Adipocyte (in vitro differentiated cells): Measurements from ENCODE around the gene DNAJC5G.
"Not testable (repeated sequence)": the region's sequence is repeated elsewhere in the genome, so short reads cannot be mapped to it uniquely, and the experiment has no call there.

Experiments
- DNase-seq: peaks from one replicate; pipeline ENCODE4 v3.0.0-alpha.2; 2015; ENCODE audit warnings: low read depth
- H3K27me3 ChIP-seq: replicated peaks from 2 replicates; pipeline ENCODE4 v1.7.0; 2013; ENCODE audit warnings: mild to moderate bottlenecking, low read length, moderate library complexity; ENCODE audit not compliant: control insufficient read depth, insufficient read depth
- H3K36me3 ChIP-seq: 2 replicates; pipeline ENCODE4 v1.7.0; 2013; ENCODE audit warnings: low read length, mild to moderate bottlenecking, moderate library complexity; ENCODE audit not compliant: control insufficient read depth, insufficient read depth, severe bottlenecking
- H3K4me1 ChIP-seq: 2 replicates; pipeline ENCODE4 v1.7.0; 2013; ENCODE audit warnings: mild to moderate bottlenecking, low read length, moderate library complexity; ENCODE audit not compliant: control insufficient read depth, insufficient read depth
- H3K4me3 ChIP-seq: 2 replicates; pipeline ENCODE4 v1.7.0; 2013; ENCODE audit warnings: mild to moderate bottlenecking, low read length, moderate library complexity
- H3K9ac ChIP-seq: 2 replicates; pipeline ENCODE4 v1.7.0; 2013; ENCODE audit warnings: mild to moderate bottlenecking, low read length, moderate library complexity
- H3K9me3 ChIP-seq: 2 replicates; pipeline ENCODE4 v1.7.0; 2013; ENCODE audit warnings: mild to moderate bottlenecking, low read length, moderate library complexity; ENCODE audit not compliant: control insufficient read depth

DNAJC5G gene

DNA sequence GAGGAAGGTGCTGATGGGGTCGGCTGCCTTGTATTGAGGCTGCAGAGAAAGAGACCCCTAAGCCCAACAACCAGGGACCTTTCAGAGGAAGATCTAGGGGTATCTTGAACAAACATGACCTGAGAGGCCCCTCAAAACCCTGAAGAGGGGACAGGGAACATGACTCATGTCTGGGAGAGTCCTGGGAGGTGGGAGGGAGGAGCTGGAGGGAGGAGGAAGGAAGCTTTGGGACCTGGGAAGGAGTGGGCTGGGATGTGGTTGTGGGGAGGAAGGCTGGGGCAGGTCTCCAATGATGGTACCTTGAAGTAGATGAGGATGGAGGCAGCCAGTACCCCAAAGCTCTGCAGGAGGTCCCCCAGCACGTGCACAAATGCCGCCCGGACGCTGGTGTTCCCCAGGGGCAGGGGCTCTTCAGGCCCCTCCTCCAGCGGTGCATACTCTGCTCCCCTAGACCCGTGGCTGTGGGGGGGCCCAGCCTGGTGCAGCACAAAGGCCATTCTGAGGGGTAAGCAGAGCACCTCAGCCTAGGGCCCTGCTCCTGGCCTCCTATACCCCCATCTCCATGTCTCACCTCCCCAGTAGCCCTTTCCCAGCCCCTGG lies 18.3 kb upstream of the DNAJC5G start:
- Histone ChIP-seq H3K9ac (no peak overlapping the region), H3K9me3 (no peaks in the 10 kb centered on the region), H3K4me1 (peaks cover 16% of the 10 kb centered on the region), H3K36me3 (no peaks in the 10 kb centered on the region), H3K27me3 (peaks cover 25% of the 10 kb centered on the region), H3K4me3 (no peak overlapping the region)
- DNase-seq, result no peak

- peaks cover 25% of the 10 kb centered on the region for H3K27me3 ChIP-seq
Observed at GRCh38 chr2:27258051-27258450, 17.2 kb upstream of the DNAJC5G start.

GRCh38 chr2:27261241-27261925 lies 13.8 kb upstream of the DNAJC5G start:
- no peak for DNase-seq
- Histone ChIP-seq H3K9me3 (no peaks in the 10 kb centered on the region), H3K4me1 (peaks cover 2% of the 10 kb centered on the region), H3K27me3 (peaks cover 54% of the 10 kb centered on the region), H3K36me3 (no peaks in the 10 kb centered on the region), H3K4me3 (no peak overlapping the region), H3K9ac (no peak overlapping the region)

More at GRCh38 chr2:27258051-27258450, 17.2 kb upstream of the DNAJC5G start:
- no peak overlapping the region for H3K9ac ChIP-seq
- no peak overlapping the region for H3K4me3 ChIP-seq
- no peaks in the 10 kb centered on the region for H3K9me3 ChIP-seq
- DNase-seq, result no peak
- H3K4me1 ChIP-seq, result peaks cover 16% of the 10 kb centered on the region
- H3K36me3 ChIP-seq, result no peaks in the 10 kb centered on the region

- Histone ChIP-seq H3K36me3 (no peaks in the 10 kb centered on the region), H3K27me3 (peaks cover 60% of the 10 kb centered on the region), H3K9me3 (no peaks in the 10 kb centered on the region), H3K4me1 (peaks cover 2% of the 10 kb centered on the region), H3K9ac (no peak overlapping the region), H3K4me3 (no peak overlapping the region)
- no peak for DNase-seq
Observed at GRCh38 chr2:27261926-27262298, 13.3 kb upstream of the DNAJC5G start.

DNA sequence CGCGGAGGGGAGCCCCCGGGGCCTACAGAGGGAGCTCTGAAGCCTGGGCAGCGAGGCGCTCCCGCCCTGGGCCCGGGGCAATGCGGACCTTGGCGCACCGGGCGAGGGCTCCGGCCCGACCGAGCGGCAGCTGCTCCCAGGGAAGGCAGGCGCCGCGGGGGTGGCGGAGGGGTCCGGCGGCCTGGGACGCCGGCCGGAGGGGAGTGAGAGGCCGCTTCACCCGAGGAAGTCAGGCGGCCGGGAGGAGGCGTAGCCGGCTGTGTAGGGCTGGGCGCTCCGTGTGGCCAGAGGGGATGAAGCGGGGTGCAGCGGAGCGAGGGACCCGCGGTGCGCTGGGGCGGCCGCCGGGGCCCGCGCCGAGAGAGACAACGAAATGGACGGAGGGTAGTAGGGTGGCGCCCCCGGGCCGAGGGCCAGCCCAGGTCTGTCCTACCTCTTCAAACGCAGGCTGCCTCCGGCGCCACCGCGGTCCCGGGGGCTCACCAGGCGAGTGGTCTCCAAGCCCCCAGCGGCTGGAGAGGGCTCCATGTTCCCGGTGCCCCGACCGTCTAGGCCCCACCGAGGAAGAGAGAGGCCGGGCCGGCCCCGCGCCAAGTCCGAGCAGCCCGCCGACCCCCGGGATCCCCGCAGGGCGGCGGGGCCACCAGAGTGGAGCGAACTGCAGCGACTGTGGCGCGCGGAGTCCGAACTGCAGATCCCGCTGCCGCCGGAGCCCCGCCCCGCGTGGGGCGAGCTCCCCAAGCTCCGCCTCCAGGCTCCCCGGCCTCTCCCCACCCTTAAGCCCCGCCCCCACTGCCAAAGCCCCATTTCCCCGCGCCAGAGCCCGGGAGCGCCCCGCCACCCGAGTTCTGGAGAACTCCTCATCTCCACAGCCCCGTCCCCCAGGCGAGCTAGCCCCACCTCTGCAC lies 12.6 kb upstream of the DNAJC5G start, which contains the start of gene SLC30A3:
TSS of gene SLC30A3 (minus strand) at position 669 of the 908 bp plus-strand sequence. CDS start at position 528, 141 bp downstream.
- no peak within 1 kb of the TSS for H3K9ac ChIP-seq
- H3K9me3 ChIP-seq, result no peaks in the 10 kb centered on the region
- H3K4me1 ChIP-seq, result peaks cover 2% of the 10 kb centered on the region
- H3K4me3 ChIP-seq, result peak within 1 kb of the TSS; percentile 67
- H3K36me3 ChIP-seq, result no peaks in the 10 kb centered on the region
- peak; percentile 75 for DNase-seq
- peaks cover 61% of the 10 kb centered on the region for H3K27me3 ChIP-seq

DNA sequence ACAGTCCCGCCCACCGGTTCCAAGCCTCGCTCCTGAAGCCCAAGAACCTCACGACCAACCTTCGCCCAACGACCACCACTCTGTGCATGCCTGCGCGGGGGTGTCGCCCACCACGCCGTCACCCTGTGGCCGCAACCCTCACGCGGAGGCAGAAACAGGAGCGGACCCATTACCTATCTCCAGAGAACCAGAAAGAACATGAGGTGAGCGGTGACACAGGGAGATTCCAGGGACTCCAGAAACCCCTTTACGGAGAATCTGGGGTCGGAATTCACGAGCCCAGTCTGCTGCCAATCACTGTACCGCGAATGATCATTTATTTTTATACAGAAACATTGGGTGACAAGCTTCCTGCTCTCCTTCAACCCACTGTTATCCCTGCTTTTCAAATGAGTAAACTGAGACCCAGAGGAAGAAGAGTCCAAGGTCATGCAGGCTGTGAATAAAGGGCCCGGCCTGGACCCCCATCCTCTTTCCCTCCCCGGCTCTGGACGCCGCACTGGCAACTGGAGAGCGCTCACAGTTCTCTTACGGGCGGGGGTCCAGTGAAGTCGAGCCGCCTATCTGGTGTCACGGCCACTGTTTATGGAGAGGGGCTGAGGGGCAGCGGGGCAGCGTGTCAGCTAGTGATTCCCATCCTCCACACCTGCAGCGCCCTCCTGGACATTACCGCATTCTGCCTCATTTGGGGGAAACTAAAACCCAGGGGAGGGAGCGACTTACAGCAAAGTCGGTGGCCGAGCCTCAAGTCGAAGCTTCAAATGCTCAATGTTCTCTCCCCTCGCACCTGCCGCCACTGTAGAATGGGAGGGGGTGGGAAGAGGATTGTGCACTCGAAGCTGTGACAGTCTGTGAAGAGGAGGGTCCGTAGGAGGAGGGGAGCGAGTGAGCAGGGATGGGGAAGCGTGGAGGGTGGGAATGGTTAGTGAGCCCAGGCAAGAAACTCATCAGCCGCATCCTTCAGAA lies 11.7 kb upstream of the DNAJC5G start:
- H3K9me3 ChIP-seq, result no peaks in the 10 kb centered on the region
- DNase-seq, result no peak
- H3K9ac ChIP-seq, result no peak overlapping the region
- H3K36me3 ChIP-seq, result no peaks in the 10 kb centered on the region
- no peak overlapping the region for H3K4me3 ChIP-seq
- H3K4me1 ChIP-seq, result peaks cover 2% of the 10 kb centered on the region
- H3K27me3 ChIP-seq, result peaks cover 67% of the 10 kb centered on the region

DNA sequence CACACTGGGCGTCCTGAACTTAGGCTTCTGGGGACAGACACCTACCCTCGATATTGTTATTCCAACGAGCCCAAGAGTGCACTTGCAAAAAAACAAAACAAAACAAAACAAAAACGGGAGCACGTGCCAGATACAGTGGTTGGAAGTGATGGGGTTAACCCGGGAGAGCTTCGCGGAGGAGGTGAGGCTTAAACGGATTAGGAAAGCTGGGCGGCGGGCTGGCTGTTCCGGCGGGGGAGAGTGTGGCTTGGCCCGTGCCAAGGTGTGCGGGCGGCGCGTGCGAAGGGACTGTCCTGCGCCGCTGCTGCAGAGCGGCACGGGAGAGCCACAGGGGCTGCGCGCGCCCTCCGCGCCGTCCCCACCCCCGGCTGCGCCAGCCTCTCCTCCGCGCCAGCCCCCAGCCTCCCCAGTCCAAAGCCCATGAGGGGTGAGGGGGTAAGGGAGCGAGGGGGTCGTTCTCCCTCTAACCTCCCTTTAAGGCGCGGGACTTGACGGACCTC lies 10.9 kb upstream of the DNAJC5G start:
- no peaks in the 10 kb centered on the region for H3K36me3 ChIP-seq
- no peaks in the 10 kb centered on the region for H3K9me3 ChIP-seq
- H3K4me3 ChIP-seq, result no peak overlapping the region
- peaks cover 2% of the 10 kb centered on the region for H3K4me1 ChIP-seq
- H3K27me3 ChIP-seq, result peaks cover 72% of the 10 kb centered on the region
- peak; percentile 33 for DNase-seq
- H3K9ac ChIP-seq, result no peak overlapping the region

DNA sequence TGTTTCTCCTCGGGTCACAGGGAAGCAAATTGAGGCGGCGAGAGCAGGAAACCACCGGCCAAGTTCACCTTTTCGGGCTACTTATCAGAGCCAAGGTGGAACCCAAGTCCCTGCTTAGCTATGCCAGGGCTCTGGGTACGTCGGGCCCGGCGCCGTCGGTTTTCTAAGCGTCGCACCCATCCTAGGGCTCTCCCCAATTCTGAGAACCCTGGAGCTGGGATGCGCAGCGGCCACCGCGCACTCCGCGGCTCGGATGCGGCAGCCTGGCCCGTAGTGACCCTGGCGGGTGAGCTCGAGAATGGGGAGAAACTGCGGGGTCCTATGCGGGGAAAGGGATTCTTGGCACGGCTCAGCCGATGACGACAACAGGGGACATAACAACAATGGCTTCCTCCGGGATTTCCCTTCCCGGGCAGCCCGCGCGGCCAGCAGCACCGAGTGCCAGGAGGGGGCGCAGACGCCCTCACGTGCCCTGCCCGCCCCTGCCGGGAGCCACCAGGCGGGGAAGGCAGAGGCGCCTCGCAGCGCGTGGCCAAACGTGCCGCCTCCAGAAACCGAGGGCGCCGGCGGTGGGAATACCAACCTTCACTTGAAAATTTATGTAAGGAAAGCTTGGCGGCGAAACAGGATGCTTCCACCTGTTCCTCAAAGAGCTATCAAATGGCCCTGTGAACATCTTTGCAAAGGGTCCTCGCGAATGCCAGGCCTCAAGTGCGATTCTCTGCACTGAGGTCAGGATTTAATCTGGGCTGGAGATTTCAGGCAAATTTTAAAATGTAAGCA lies 10.3 kb upstream of the DNAJC5G start:
- no peaks in the 10 kb centered on the region for H3K9me3 ChIP-seq
- no peak overlapping the region for H3K4me3 ChIP-seq
- DNase-seq, result peak; percentile 65
- H3K9ac ChIP-seq, result no peak overlapping the region
- peaks cover 2% of the 10 kb centered on the region for H3K4me1 ChIP-seq
- no peaks in the 10 kb centered on the region for H3K36me3 ChIP-seq
- H3K27me3 ChIP-seq, result peaks cover 66% of the 10 kb centered on the region

DNA sequence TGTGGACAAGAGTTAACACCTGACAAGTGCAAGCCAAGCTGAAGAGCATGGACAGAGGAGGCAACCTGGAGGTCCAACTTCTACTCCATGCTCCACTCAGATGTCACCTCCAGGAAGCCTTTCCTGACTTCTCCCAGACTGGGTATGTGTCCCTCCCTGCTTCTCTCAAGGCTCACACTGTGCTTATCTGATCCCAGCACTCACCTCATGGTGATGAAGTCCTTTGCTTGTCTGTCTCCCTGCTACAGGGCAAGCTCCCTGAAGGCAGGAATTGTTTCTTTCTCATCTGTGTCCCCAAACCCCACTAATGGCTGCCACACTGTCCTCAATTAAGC lies 9.7 kb upstream of the DNAJC5G start:
- Histone ChIP-seq H3K36me3 (no peaks in the 10 kb centered on the region), H3K27me3 (peaks cover 61% of the 10 kb centered on the region), H3K9me3 (no peaks in the 10 kb centered on the region), H3K4me3 (no peak overlapping the region), H3K9ac (no peak overlapping the region), H3K4me1 (peaks cover 2% of the 10 kb centered on the region)
- no peak for DNase-seq

DNA sequence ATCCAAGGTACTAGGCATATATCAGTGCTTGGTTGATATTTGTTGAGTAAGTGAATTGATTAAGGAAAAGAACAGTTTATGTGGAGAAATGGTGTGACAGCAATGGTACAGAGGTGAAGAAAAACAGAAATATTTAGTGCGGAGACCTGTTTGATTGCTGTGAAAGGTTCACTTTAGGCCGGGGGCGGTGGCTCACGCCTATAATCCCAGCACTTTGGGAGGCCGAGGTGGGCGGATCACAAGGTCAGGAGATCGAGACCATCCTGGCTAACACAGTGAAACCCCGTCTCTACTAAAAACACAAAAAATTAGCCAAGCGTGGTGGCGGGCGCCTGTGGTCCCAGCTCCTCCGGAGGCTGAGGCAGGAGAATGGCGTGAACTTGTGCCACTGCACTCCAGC lies 6.9 kb upstream of the DNAJC5G start:
- not testable (repeated sequence) for DNase-seq

More for the DNA sequence above, 6.9 kb upstream of the DNAJC5G start:
- not testable (repeated sequence) for H3K9me3 ChIP-seq, H3K4me3 ChIP-seq, H3K36me3 ChIP-seq, H3K4me1 ChIP-seq, H3K9ac ChIP-seq
- peaks cover 51% of the 10 kb centered on the region for H3K27me3 ChIP-seq
